ENCODE measurements around the gene MAP3K7CL.

MAP3K7CL gene

GRCh38 chr21:29092102-29092959 lies 38.1 kb upstream of the MAP3K7CL start:
- ChIA-PET POLR2A (no interaction called here), CTCF (interaction anchor here (0.9 to 5.8 kb wide), 6 partner anchors 14 to 284 kb away, joined by 3 to 48 read pairs (median 6); no protein-coding TSS in a partner anchor)
- TF ChIP-seq CTCF (IDR thresholded peaks at IDR 0.05; ENCODE audit: control extremely low read depth, extremely low read depth, low read depth, missing control alignments): no peak
- DNase-seq (ENCODE audit: extremely low spot score): no peak

GRCh38 chr21:29096218-29097015 lies 34.0 kb upstream of the MAP3K7CL start:
- no peak for DNase-seq (ENCODE audit: extremely low spot score)
- ChIA-PET POLR2A (no interaction called here), CTCF (interaction anchor here (0.9 to 2.8 kb wide), 6 partner anchors 9 to 280 kb away, joined by 3 to 20 read pairs (median 4); no protein-coding TSS in a partner anchor)
- no peak for TF ChIP-seq CTCF (IDR thresholded peaks at IDR 0.05; ENCODE audit: control extremely low read depth, extremely low read depth, low read depth, missing control alignments)

GRCh38 chr21:29098156-29098555 lies 32.3 kb upstream of the MAP3K7CL start:
- ChIA-PET POLR2A (no interaction called here), CTCF (interaction anchor here (1.0 to 2.6 kb wide), 9 partner anchors 8 to 279 kb away, joined by 3 to 12 read pairs (median 4); no protein-coding TSS in a partner anchor)
- DNase-seq (ENCODE audit: extremely low spot score): no peak
- TF ChIP-seq CTCF (IDR thresholded peaks at IDR 0.05; ENCODE audit: control extremely low read depth, extremely low read depth, low read depth, missing control alignments): no peak

GRCh38 chr21:29102791-29103257 lies 27.6 kb upstream of the MAP3K7CL start:
- POLR2A ChIA-PET: no interaction called here
- DNase-seq (ENCODE audit: extremely low spot score): no peak
- TF ChIP-seq CTCF (IDR thresholded peaks at IDR 0.05; ENCODE audit: control extremely low read depth, extremely low read depth, low read depth, missing control alignments): no peak
- CTCF ChIA-PET: interaction anchor here (1.0 to 4.3 kb wide), 4 partner anchors 13 to 273 kb away, joined by 3 to 30 read pairs (median 5); no protein-coding TSS in a partner anchor

- CTCF ChIA-PET: interaction anchor here (1.0 to 4.3 kb wide), 9 partner anchors 8 to 273 kb away, joined by 3 to 30 read pairs (median 4); partner anchors contain the start of gene BACH1
- POLR2A ChIA-PET: no interaction called here
- TF ChIP-seq CTCF (IDR thresholded peaks at IDR 0.05; ENCODE audit: control extremely low read depth, extremely low read depth, low read depth, missing control alignments): no peak
- peak; percentile 34 for DNase-seq (ENCODE audit: extremely low spot score)
Observed at GRCh38 chr21:29104239-29104708, 26.2 kb upstream of the MAP3K7CL start.

- no peak for DNase-seq (ENCODE audit: extremely low spot score)
- ChIA-PET CTCF (interaction anchor here (0.8 to 4.3 kb wide), 11 partner anchors 9 to 272 kb away, joined by 3 to 30 read pairs (median 3); partner anchors contain the start of gene BACH1), POLR2A (no interaction called here)
- no peak for TF ChIP-seq CTCF (IDR thresholded peaks at IDR 0.05; ENCODE audit: control extremely low read depth, extremely low read depth, low read depth, missing control alignments)
Observed at GRCh38 chr21:29105218-29105617, 25.2 kb upstream of the MAP3K7CL start.

Data from GM10248 (cell line).